Measurements from ENCODE around the gene ALOX5AP. TPM values are rescaled to one million over a fixed set of nuclear protein-coding genes. Genes with fewer than 3 reads are reported as not detected.

Gene ALOX5AP
- total RNA-seq, 1 donor from 2014 or later, result not detected

GRCh38 chr13:30700364-30700763, 35.0 kb upstream of the ALOX5AP start:
- Mint-ChIP-seq H3K9me3 (no peaks in the 10 kb centered on the region), H3K4me3 (no peak overlapping the region), H3K27ac (ENCODE audit: unreplicated experiment) (no peak overlapping the region), H3K4me1 (peaks cover 29% of the 10 kb centered on the region), H3K36me3 (ENCODE audit: low read depth) (no peaks in the 10 kb centered on the region), H3K27me3 (ENCODE audit: low read depth) (peaks cover 2% of the 10 kb centered on the region)
- DNase-seq (ENCODE audit: low read depth, low spot score), result no peak
- TF ChIP-seq CTCF (conservative IDR thresholded peaks at IDR 0.05), result no peak

- no peak for DNase-seq (ENCODE audit: low read depth, low spot score)
- H3K27ac Mint-ChIP-seq (ENCODE audit: unreplicated experiment), result no peak overlapping the region
- TF ChIP-seq CTCF (conservative IDR thresholded peaks at IDR 0.05), result no peak
Measured at GRCh38 chr13:30702006-30702405, 33.3 kb upstream of the ALOX5AP start.

GRCh38 chr13:30704596-30704995, 30.7 kb upstream of the ALOX5AP start:
- H3K27ac Mint-ChIP-seq (ENCODE audit: unreplicated experiment), result no peak overlapping the region
- H3K9me3 Mint-ChIP-seq, result no peaks in the 10 kb centered on the region

More at GRCh38 chr13:30702006-30702405, 33.3 kb upstream of the ALOX5AP start:
- Mint-ChIP-seq H3K4me1 (peaks cover 16% of the 10 kb centered on the region), H3K4me3 (no peak overlapping the region), H3K27me3 (ENCODE audit: low read depth) (peaks cover 2% of the 10 kb centered on the region), H3K36me3 (ENCODE audit: low read depth) (no peaks in the 10 kb centered on the region), H3K9me3 (no peaks in the 10 kb centered on the region)

GRCh38 chr13:30705680-30706079, 29.7 kb upstream of the ALOX5AP start:
- Mint-ChIP-seq H3K27ac (ENCODE audit: unreplicated experiment) (no peak overlapping the region), H3K27me3 (ENCODE audit: low read depth) (no peaks in the 10 kb centered on the region), H3K9me3 (no peaks in the 10 kb centered on the region), H3K4me3 (no peak overlapping the region), H3K4me1 (peaks cover 4% of the 10 kb centered on the region), H3K36me3 (ENCODE audit: low read depth) (no peaks in the 10 kb centered on the region)
- DNase-seq (ENCODE audit: low read depth, low spot score), result no peak
- TF ChIP-seq CTCF (conservative IDR thresholded peaks at IDR 0.05), result no peak

More at GRCh38 chr13:30704596-30704995, 30.7 kb upstream of the ALOX5AP start:
- peaks cover 4% of the 10 kb centered on the region for H3K4me1 Mint-ChIP-seq
- no peaks in the 10 kb centered on the region for H3K36me3 Mint-ChIP-seq (ENCODE audit: low read depth)
- TF ChIP-seq CTCF (conservative IDR thresholded peaks at IDR 0.05), result no peak
- DNase-seq (ENCODE audit: low read depth, low spot score), result no peak
- no peak overlapping the region for H3K4me3 Mint-ChIP-seq
- H3K27me3 Mint-ChIP-seq (ENCODE audit: low read depth), result peaks cover 2% of the 10 kb centered on the region

- TF ChIP-seq CTCF (conservative IDR thresholded peaks at IDR 0.05), result no peak
- Mint-ChIP-seq H3K4me3 (no peak overlapping the region), H3K27ac (ENCODE audit: unreplicated experiment) (no peak overlapping the region), H3K27me3 (ENCODE audit: low read depth) (no peaks in the 10 kb centered on the region), H3K9me3 (no peaks in the 10 kb centered on the region), H3K36me3 (ENCODE audit: low read depth) (no peaks in the 10 kb centered on the region), H3K4me1 (peaks cover 9% of the 10 kb centered on the region)
- DNase-seq (ENCODE audit: low read depth, low spot score), result no peak
Measured at GRCh38 chr13:30708541-30708940, 26.8 kb upstream of the ALOX5AP start.

- Mint-ChIP-seq H3K27ac (ENCODE audit: unreplicated experiment) (no peak overlapping the region), H3K9me3 (no peaks in the 10 kb centered on the region), H3K4me1 (peaks cover 12% of the 10 kb centered on the region), H3K4me3 (no peak overlapping the region), H3K27me3 (ENCODE audit: low read depth) (no peaks in the 10 kb centered on the region), H3K36me3 (ENCODE audit: low read depth) (no peaks in the 10 kb centered on the region)
- no peak for DNase-seq (ENCODE audit: low read depth, low spot score)
- TF ChIP-seq CTCF (conservative IDR thresholded peaks at IDR 0.05), result no peak
Measured at GRCh38 chr13:30710442-30710841, 24.9 kb upstream of the ALOX5AP start.

Measured in neural crest cell (in vitro differentiated cells).